HG03342 (cell line): ENCODE measurements around the gene CLDN19.

Experiments
- ATAC-seq: cut with Tn5 transposase; IDR thresholded peaks from one replicate; pipeline ENCODE4 v1.9.1; 2021; ENCODE audit warnings: mild to moderate bottlenecking, moderate library complexity; ENCODE audit not compliant: unreplicated experiment

CLDN19 gene

GRCh38 chr1:42739753-42740700 is at the start of gene CLDN19:
Gene CLDN19, minus strand, starts transcription at chr1:42740236. Its CDS starts 173 bp downstream, at chr1:42740063.
- ATAC-seq = no peak

DNA sequence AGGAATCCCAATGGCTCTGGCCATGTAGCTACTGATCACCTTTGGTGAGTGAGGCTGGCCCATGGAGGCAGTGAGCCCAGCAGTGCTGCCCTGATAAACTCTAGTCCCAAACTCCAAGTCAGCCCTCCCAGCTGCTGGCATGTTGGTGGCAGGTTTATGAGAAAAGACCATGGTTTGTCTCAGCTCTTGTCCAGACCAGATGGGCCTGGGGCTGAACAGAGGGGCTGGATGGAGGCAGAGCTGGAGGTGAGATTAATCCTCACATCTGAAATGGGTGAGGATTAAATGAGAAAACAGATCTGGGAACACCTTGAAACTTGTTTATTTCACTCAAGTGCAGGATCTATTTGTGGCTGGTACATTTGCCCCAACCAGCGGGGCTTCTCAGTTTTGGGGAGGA is 48.0 kb upstream of the CLDN19 start:
- no peak for ATAC-seq

GRCh38 chr1:42786097-42786496 is 46.1 kb upstream of the CLDN19 start:
- ATAC-seq = no peak

GRCh38 chr1:42784946-42785693 is 45.1 kb upstream of the CLDN19 start, which contains the start of gene TMEM269:
Gene TMEM269, plus strand, starts transcription at chr1:42784991. Its CDS starts 4,903 bp downstream, at chr1:42789894.
- no peak for ATAC-seq

DNA sequence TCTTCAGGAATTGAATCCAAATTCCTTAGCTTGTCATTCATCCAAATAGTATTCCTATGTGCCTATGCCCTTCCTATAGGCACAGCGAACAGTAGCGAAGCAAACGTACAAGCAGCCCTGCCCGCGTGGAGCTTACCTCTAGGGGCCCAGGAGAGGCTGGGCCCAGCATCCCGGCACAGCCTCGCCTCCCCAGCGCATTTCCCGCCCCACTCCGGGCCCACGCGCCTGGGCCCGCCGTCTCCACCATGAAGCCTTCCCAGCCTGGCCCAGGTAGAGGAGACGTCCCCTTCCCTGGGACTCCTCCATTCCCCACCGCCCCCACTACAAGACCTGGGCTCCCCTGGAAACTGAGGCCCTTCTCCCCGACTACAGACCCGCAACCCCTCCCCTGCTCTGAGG is 44.5 kb upstream of the CLDN19 start:
- no peak for ATAC-seq

DNA sequence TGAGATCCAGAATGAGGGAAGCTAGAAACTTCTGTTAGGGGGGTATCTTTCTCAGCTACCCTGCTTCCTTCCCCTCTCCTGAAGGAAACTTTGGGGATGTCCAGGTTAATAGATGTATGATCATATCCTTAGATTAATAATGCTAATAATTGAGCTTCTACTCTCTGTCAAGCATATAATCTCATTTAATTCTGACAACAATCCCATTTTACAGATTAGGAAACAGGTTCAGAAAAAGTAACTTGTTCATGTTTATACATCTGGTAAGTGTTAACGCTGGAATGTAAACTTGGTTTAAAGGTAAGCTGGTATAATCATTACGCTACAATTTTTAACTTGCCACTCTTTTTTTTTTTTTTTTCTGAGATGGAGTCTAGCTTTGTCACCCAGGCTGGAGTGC is 43.1 kb upstream of the CLDN19 start:
- no peak for ATAC-seq

DNA sequence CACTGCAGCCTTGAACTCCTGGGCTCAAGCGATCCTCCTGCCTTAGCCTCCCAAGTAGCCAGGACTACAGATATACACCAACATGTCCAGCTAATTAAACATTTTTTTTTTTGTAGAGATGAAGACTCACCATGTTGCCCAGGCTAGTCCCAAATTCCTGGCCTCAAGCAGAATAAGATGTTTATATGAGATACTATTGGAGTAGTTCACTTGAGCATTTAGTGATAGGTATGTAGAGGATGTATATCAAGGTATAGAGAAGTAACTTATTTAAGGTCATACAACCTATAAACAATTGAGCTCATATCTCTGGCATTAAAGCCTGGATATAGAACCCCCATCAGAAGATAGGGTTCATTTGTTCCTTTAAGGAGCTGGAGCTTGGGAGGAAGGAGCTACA is 40.1 kb upstream of the CLDN19 start:
- no peak for ATAC-seq

- no peak for ATAC-seq
Measured at GRCh38 chr1:42779725-42780124, 39.7 kb upstream of the CLDN19 start.

DNA sequence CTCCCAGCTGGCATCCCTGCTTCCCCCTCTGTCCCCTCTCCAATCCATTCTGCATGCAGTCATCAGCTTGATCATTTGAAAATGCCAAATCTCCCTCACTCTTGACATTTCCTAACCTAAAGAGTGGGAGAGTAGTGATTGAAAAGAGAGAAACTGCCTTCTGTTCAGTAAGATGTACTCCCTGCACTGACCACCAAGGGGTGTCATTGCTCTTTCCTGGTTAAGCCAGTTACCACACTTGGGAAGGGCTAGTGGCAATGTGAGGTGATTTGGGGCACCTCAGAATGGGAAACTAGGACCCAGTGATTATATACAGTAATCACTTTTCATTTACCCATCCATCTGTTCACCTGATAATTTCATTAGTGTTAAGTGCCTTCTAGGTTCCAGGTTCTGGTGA is 37.8 kb upstream of the CLDN19 start:
- no peak for ATAC-seq

DNA sequence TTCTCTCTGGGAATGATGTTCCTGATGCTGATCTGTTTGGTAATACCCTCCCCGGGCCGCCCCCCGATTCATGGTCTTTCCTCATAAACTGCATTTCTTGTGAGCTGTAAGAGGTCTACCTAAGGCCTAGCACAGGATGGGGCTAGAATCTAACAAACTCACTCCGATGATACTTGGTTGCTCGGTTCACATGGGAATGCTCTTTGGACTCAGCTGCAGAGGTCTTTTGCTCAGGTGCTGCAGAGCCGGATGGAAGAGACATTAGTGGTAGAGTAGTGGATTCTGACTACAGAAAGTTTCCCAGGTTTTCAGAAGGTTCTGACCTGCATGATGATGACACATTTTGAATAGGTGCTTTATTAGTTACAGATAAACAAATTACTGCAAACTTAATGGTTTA is 36.5 kb upstream of the CLDN19 start:
- no peak for ATAC-seq

- ATAC-seq = no peak
Measured at GRCh38 chr1:42774928-42775526, 35.0 kb upstream of the CLDN19 start.

DNA sequence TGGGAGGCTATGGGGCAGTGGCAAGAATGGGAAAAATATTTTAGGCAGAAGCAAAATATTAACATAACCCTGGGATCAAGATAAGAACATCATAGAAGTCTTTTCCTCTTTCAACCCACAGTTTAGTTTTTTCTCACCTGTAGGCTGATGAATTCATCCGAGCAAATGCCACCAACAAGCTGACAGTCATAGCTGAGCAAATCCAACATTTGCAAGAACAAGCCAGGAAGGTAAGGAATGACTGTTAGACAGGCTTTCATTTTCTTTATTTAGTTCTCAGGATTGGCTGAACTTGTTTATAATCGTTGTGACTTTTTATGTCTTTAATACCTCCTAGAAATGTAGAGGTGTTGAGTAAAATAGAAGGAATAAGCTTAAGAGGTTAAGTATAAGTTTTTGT is 33.4 kb upstream of the CLDN19 start:
- ATAC-seq = no peak

GRCh38 chr1:42769811-42770210 is 29.8 kb upstream of the CLDN19 start:
- no peak for ATAC-seq

- no peak for ATAC-seq
Measured at GRCh38 chr1:42768172-42768571, 28.1 kb upstream of the CLDN19 start.

GRCh38 chr1:42767510-42768000 is 27.5 kb upstream of the CLDN19 start:
- ATAC-seq = peak; percentile 14

GRCh38 chr1:42766741-42767509 is 26.9 kb upstream of the CLDN19 start, which contains the start of the genes C1orf50 and P3H1:
Gene C1orf50, plus strand, starts transcription at chr1:42767249. Its CDS starts 63 bp downstream, at chr1:42767312.
Gene P3H1, minus strand, starts transcription at chr1:42767028. Its CDS starts 57 bp downstream, at chr1:42766971.
- ATAC-seq = peak; percentile 88

DNA sequence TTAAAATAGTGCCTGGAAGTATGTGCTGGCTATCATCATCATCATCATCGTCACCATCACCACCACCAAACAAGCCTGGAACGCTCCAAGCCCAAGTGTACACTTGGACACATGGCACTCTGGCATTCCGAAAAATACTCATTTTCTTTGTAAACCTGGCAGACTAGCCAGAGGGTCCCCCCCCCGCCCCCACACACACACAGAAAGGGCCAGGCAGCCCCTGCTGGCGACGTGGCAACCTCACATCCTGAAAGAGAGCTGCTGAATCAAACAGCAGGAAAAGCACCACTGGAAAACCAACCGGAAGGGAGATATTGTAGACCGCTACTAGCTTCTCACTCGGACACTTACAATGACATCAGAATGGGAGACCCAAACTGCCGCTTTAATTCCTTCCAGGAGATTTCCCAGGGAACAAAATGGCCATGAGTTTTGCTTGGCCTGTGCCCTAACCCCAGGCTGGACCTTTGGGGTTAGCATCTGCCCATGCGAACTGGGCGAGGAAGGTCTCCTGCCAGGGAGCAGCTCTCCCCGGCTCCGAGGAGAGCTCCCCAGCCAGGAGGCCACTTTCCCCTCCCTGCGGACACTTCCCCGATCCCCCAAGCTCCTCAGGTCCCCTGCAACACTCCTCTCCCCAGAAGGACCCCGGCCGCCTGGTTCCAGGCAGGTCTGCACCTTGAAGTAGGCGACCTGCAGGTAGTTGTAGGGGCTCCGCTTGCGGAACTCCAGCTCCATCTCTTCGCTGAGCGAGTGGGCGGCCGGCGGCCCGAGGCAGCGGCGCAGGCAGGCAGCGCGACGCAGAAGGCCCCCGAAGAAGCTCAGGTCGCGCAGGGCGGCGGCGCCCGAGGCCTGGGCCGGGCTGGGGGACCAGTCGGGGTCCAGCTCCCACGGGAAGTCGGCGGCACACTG is 26.1 kb upstream of the CLDN19 start:
- peak; percentile 19 for ATAC-seq

- ATAC-seq = no peak
Measured at GRCh38 chr1:42765269-42765668, 25.2 kb upstream of the CLDN19 start.

GRCh38 chr1:42762269-42762668 is 22.2 kb upstream of the CLDN19 start:
- ATAC-seq = no peak
